Activated CD4-positive, alpha-beta T cell treated with anti-CD3 and anti-CD28 coated beads for 24 hours (primary cell): ENCODE data around the gene TRAP1.
"Not testable (repeated sequence)": the region's sequence is repeated elsewhere in the genome, so short reads cannot be mapped to it uniquely, and the experiment has no call there.

Experiments
- DNase-seq, 2 donors: peaks; one replicate each; pipeline ENCODE4 v3.0.0-alpha.2; 2020; ENCODE audit warnings: low read depth in 2 of 2

TRAP1 gene

GRCh38 chr16:3612510-3613466, 104.5 kb downstream of the TRAP1 start:
- DNase-seq = no peak

GRCh38 chr16:3611146-3611975, 106.0 kb downstream of the TRAP1 start, which contains the start of gene SLX4:
Gene SLX4, minus strand, starts transcription at chr16:3611606. Its CDS starts 2,642 bp downstream, at chr16:3608964.
- peak; percentile 81 to 86 for DNase-seq

GRCh38 chr16:3610698-3611145, 106.6 kb downstream of the TRAP1 start:
- DNase-seq = no peak

DNA sequence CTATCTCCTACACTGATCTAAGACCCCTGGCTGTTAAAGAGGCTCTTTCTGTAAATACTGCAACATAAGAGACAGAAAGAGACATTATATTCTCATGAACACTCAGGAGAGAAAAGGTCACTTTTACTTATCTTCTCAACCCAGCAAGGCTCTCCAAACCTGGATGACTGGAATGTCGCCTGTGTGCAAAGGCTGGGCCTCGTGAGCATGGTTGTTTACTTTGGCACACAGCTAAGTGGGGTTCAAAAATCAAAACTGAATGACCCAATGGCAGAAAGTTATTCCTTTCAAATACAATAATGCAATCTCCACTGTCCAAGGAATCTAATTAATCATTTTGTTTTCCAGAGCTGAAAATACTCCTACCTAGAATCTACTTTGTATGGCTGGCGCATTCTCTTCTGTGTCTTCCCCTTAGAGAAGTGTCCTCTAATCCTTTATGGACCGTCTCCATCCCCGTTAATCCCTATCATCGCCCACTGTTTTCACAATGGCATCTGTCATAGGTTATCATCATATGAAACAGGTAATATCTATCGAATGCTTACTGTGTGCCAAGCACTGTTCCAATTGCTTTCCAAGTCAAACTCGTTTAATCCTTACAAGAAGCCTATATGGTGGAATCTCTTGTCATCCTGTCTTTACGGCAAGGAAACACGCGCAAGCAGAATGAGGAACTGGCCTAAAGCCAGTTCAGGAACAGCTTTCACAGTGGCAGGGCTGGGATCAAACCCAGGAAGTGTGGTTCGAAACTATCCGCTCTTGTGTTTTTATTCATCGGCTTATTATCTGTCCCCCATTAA, 107.2 kb downstream of the TRAP1 start:
- no peak for DNase-seq

DNA sequence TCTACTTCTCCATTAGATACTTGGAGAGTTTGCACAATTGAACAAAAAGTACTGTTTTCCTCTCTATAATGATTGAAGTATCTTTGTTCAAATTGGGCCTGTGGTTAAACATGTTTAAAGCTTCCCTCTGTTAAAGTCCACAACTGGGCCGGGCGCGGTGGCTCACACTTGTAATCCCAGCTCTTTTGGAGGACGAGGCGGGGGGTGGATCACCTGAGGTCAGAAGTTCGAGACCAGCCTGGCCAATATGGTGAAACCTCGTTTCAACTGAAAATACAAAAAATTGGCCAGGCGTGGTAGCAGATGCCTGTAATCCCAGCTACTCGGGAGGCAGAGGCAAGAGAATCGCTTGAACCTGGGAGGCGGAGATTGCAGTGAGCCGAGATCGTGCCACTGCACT, 108.3 kb downstream of the TRAP1 start:
- DNase-seq = not testable (repeated sequence)

- no peak for DNase-seq
These were observed 109.3 kb downstream of the TRAP1 start for GRCh38 chr16:3608069-3608468.
